HG03135 (cell line): Measurements from ENCODE around the gene PLXNC1.

Source experiments
- ATAC-seq: cut with Tn5 transposase; IDR thresholded peaks from one replicate; pipeline ENCODE4 v1.9.1; 2021; ENCODE audit warnings: mild to moderate bottlenecking, moderate library complexity; ENCODE audit not compliant: unreplicated experiment

PLXNC1 gene

GRCh38 chr12:94262228-94263010, 114.0 kb downstream of the PLXNC1 start:
- peak; percentile 60 for ATAC-seq

- peak; percentile 36 for ATAC-seq
Observed at GRCh38 chr12:94263011-94263811, 114.8 kb downstream of the PLXNC1 start.

GRCh38 chr12:94263905-94264561, 115.7 kb downstream of the PLXNC1 start:
- no peak for ATAC-seq

GRCh38 chr12:94264736-94265485, 116.5 kb downstream of the PLXNC1 start:
- ATAC-seq = no peak

GRCh38 chr12:94265539-94265938, 117.2 kb downstream of the PLXNC1 start:
- ATAC-seq = no peak

GRCh38 chr12:94265966-94266745, 117.8 kb downstream of the PLXNC1 start:
- no peak for ATAC-seq

GRCh38 chr12:94266796-94267536, 118.6 kb downstream of the PLXNC1 start:
- ATAC-seq = no peak

GRCh38 chr12:94267537-94267872, 119.1 kb downstream of the PLXNC1 start:
- no peak for ATAC-seq

- ATAC-seq = no peak
Observed at GRCh38 chr12:94267921-94268471, 119.6 kb downstream of the PLXNC1 start.

- peak; percentile 58 for ATAC-seq
Observed at GRCh38 chr12:94269316-94269999, 121.1 kb downstream of the PLXNC1 start.

GRCh38 chr12:94271351-94271750, 123.0 kb downstream of the PLXNC1 start:
- no peak for ATAC-seq

- ATAC-seq = no peak
Observed at GRCh38 chr12:94272280-94272679, 123.9 kb downstream of the PLXNC1 start.

GRCh38 chr12:94273272-94273671, 124.9 kb downstream of the PLXNC1 start:
- no peak for ATAC-seq

- ATAC-seq = no peak
Observed at GRCh38 chr12:94276725-94277124, 128.3 kb downstream of the PLXNC1 start.

- ATAC-seq = no peak
Observed at GRCh38 chr12:94277426-94278000, 129.1 kb downstream of the PLXNC1 start.

GRCh38 chr12:94280063-94280462, 131.7 kb downstream of the PLXNC1 start:
- ATAC-seq = no peak

GRCh38 chr12:94282675-94283074, 134.3 kb downstream of the PLXNC1 start:
- ATAC-seq = no peak

- no peak for ATAC-seq
Observed at GRCh38 chr12:94284046-94284445, 135.7 kb downstream of the PLXNC1 start.
